ENCODE measurements around the gene CDK14. TPM values are rescaled to one million over a fixed set of nuclear protein-coding genes. Genes with fewer than 3 reads are reported as not detected.
A peak's percentile ranks its signal among the peaks of the same experiment; 100 is the strongest.

The CDK14 gene
- total and polyA plus RNA-seq, 2 donors (not counting 1 experiment from before 2014, with no cell fraction given): 42.1 to 167 TPM

GRCh38 chr7:91128683-91129348 lies 532.7 kb downstream of the CDK14 start:
- H3K4me3 ChIP-seq (ENCODE audit: control extremely low read depth in 1 of 5, extremely low read depth in 1 of 5, insufficient read depth in 1 of 5, low read depth in 2 of 5, low read length in 4 of 5): no peak overlapping the region
- no peaks in the 10 kb centered on the region for H3K27me3 ChIP-seq (replicated peaks in 1 of 4; ENCODE audit: control extremely low read depth in 1 of 4, control insufficient read depth in 3 of 4, insufficient read depth in 4 of 4, low read length in 3 of 4)
- H3K9ac ChIP-seq (ENCODE audit: low read length): no peak overlapping the region
- CTCF ChIA-PET: no interaction called here
- no peaks in the 10 kb centered on the region for H4K20me1 ChIP-seq (ENCODE audit: control insufficient read depth, insufficient read depth, low read length, poor library complexity, severe bottlenecking)
- intact Hi-C loops (cut with micrococcal nuclease): no loop called here
- H3K9me3 Mint-ChIP-seq (ENCODE audit: insufficient read depth): no peaks in the 10 kb centered on the region
- no peaks in the 10 kb centered on the region for H3K79me2 ChIP-seq (ENCODE audit: control insufficient read depth, insufficient read depth, low read length)
- H3K9me3 ChIP-seq (ENCODE audit: control extremely low read depth in 1 of 3, control insufficient read depth in 2 of 3, insufficient read depth in 1 of 3, low read length in 2 of 3): no peaks in the 10 kb centered on the region
- H3K4me1 ChIP-seq (ENCODE audit: control insufficient read depth in 2 of 2, insufficient read depth in 2 of 2, low read length in 2 of 2): no peaks in the 10 kb centered on the region
- H2AFZ ChIP-seq (ENCODE audit: insufficient read depth, low read depth, low read length, poor library complexity, severe bottlenecking): no peak overlapping the region
- H3K4me3 Mint-ChIP-seq: no peak overlapping the region
- TF ChIP-seq CTCF (IDR thresholded peaks at IDR 0.05): no peak
- TF ChIP-seq EZH2 (IDR thresholded peaks at IDR 0.05; ENCODE audit: borderline replicate concordance, insufficient read depth, low read depth, low read length, poor library complexity, severe bottlenecking): no peak
- no peak overlapping the region for H3K27ac Mint-ChIP-seq
- no peaks in the 10 kb centered on the region for H3K4me1 Mint-ChIP-seq
- WGBS (ENCODE audit: insufficient coverage): 84% methylated on average over 3 of the region's 6 CpGs
- H3K27ac ChIP-seq (ENCODE audit: low read length in 2 of 2): no peak overlapping the region
- ATAC-seq (ENCODE audit: low read depth) (no peak), DNase-seq (no peak)
- H3K27me3 Mint-ChIP-seq: no peaks in the 10 kb centered on the region
- POLR2A ChIA-PET: no interaction called here
- H3K4me2 ChIP-seq (replicated peaks; ENCODE audit: low read depth, low read length, poor library complexity, severe bottlenecking): no peak overlapping the region
- H3K36me3 ChIP-seq (replicated peaks in 1 of 2; ENCODE audit: control extremely low read depth in 1 of 2, control insufficient read depth in 1 of 2, extremely low read depth in 1 of 2, insufficient read depth in 2 of 2, low read length in 1 of 2): peaks cover 0 to 14% of the 10 kb centered on the region in 2 experiments

GRCh38 chr7:91135300-91135699 lies 539.2 kb downstream of the CDK14 start:
- 96% methylated on average over 2 of the region's 3 CpGs for WGBS (ENCODE audit: insufficient coverage)
- no peaks in the 10 kb centered on the region for H3K27me3 Mint-ChIP-seq
- H3K79me2 ChIP-seq (ENCODE audit: control insufficient read depth, insufficient read depth, low read length): no peaks in the 10 kb centered on the region
- CTCF ChIA-PET: no interaction called here
- H3K4me1 Mint-ChIP-seq: peaks cover 32% of the 10 kb centered on the region
- H3K4me1 ChIP-seq (ENCODE audit: control insufficient read depth in 2 of 2, insufficient read depth in 2 of 2, low read length in 2 of 2): peaks cover 5 to 10% of the 10 kb centered on the region in 2 donors
- H3K9me3 Mint-ChIP-seq (ENCODE audit: insufficient read depth): no peaks in the 10 kb centered on the region
- DNase-seq (no peak), ATAC-seq (ENCODE audit: low read depth) (no peak)
- H3K36me3 ChIP-seq (replicated peaks in 1 of 2; ENCODE audit: control extremely low read depth in 1 of 2, control insufficient read depth in 1 of 2, extremely low read depth in 1 of 2, insufficient read depth in 2 of 2, low read length in 1 of 2): no peaks in the 10 kb centered on the region
- no peaks in the 10 kb centered on the region for H3K9me3 ChIP-seq (ENCODE audit: control extremely low read depth in 1 of 3, control insufficient read depth in 2 of 3, insufficient read depth in 1 of 3, low read length in 2 of 3)
- H3K9ac ChIP-seq (ENCODE audit: low read length): no peak overlapping the region
- H3K4me3 ChIP-seq (ENCODE audit: control extremely low read depth in 1 of 5, extremely low read depth in 1 of 5, insufficient read depth in 1 of 5, low read depth in 2 of 5, low read length in 4 of 5): no peak overlapping the region
- peak overlapping the region; percentile 47 for H3K27ac Mint-ChIP-seq
- H4K20me1 ChIP-seq (ENCODE audit: control insufficient read depth, insufficient read depth, low read length, poor library complexity, severe bottlenecking): peaks cover 3% of the 10 kb centered on the region
- POLR2A ChIA-PET: no interaction called here
- no peak for TF ChIP-seq CTCF (IDR thresholded peaks at IDR 0.05)
- no peak for TF ChIP-seq EZH2 (IDR thresholded peaks at IDR 0.05; ENCODE audit: borderline replicate concordance, insufficient read depth, low read depth, low read length, poor library complexity, severe bottlenecking)
- no peak overlapping the region for H3K27ac ChIP-seq (ENCODE audit: low read length in 2 of 2)
- intact Hi-C loops (cut with micrococcal nuclease): no loop called here
- no peak overlapping the region for H2AFZ ChIP-seq (ENCODE audit: insufficient read depth, low read depth, low read length, poor library complexity, severe bottlenecking)
- no peak overlapping the region for H3K4me2 ChIP-seq (replicated peaks; ENCODE audit: low read depth, low read length, poor library complexity, severe bottlenecking)
- H3K27me3 ChIP-seq (replicated peaks in 1 of 4; ENCODE audit: control extremely low read depth in 1 of 4, control insufficient read depth in 3 of 4, insufficient read depth in 4 of 4, low read length in 3 of 4): no peaks in the 10 kb centered on the region
- H3K4me3 Mint-ChIP-seq: no peak overlapping the region
